GM21447 (cell line): ENCODE measurements around the gene OLFML2A.
"Not testable (repeated sequence)": the region's sequence is repeated elsewhere in the genome, so short reads cannot be mapped to it uniquely, and the experiment has no call there.

ENCODE experiments used
- ATAC-seq: cut with Tn5 transposase; IDR thresholded peaks from one replicate; pipeline ENCODE4 v1.9.1; 2021; ENCODE audit not compliant: unreplicated experiment

Gene OLFML2A

GRCh38 chr9:124818431-124819281 is 41.7 kb downstream of the OLFML2A start:
- no peak for ATAC-seq

GRCh38 chr9:124820698-124821623 is 44.0 kb downstream of the OLFML2A start:
- no peak for ATAC-seq

- no peak for ATAC-seq
These were observed 51.8 kb downstream of the OLFML2A start for GRCh38 chr9:124828489-124829333.

GRCh38 chr9:124829334-124829669 is 52.4 kb downstream of the OLFML2A start:
- no peak for ATAC-seq

- no peak for ATAC-seq
These were observed 53.7 kb downstream of the OLFML2A start for GRCh38 chr9:124830593-124830992.

- ATAC-seq: no peak
These were observed 54.9 kb downstream of the OLFML2A start for GRCh38 chr9:124831642-124832364.

GRCh38 chr9:124834591-124834990 is 57.7 kb downstream of the OLFML2A start:
- ATAC-seq: no peak

- no peak for ATAC-seq
These were observed 58.2 kb downstream of the OLFML2A start for GRCh38 chr9:124835026-124835557.

GRCh38 chr9:124838132-124838531 is 61.2 kb downstream of the OLFML2A start:
- not testable (repeated sequence) for ATAC-seq

GRCh38 chr9:124838567-124839275 is 61.8 kb downstream of the OLFML2A start:
- not testable (repeated sequence) for ATAC-seq

GRCh38 chr9:124839612-124840299 is 62.8 kb downstream of the OLFML2A start:
- no peak for ATAC-seq

GRCh38 chr9:124840300-124840833 is 63.4 kb downstream of the OLFML2A start:
- no peak for ATAC-seq

GRCh38 chr9:124841075-124841821 is 64.3 kb downstream of the OLFML2A start:
- no peak for ATAC-seq

- no peak for ATAC-seq
These were observed 66.6 kb downstream of the OLFML2A start for GRCh38 chr9:124843456-124844034.

- no peak for ATAC-seq
These were observed 67.4 kb downstream of the OLFML2A start for GRCh38 chr9:124844291-124844690.

GRCh38 chr9:124846467-124846866 is 69.5 kb downstream of the OLFML2A start:
- not testable (repeated sequence) for ATAC-seq

GRCh38 chr9:124846969-124847368 is 70.0 kb downstream of the OLFML2A start:
- no peak for ATAC-seq
